ENCODE data around the gene CATSPER1. TPM values are rescaled to one million over a fixed set of nuclear protein-coding genes. Genes with fewer than 3 reads are reported as not detected.

The CATSPER1 gene
- total and polyA plus RNA-seq, 2 donors (not counting 3 experiments of a cell fraction or from before 2014, with no cell fraction given), result 0.68 to 1.0 TPM

- Histone ChIP-seq H3K36me3 (ENCODE audit: control insufficient read depth in 2 of 2, extremely low read depth in 1 of 2, insufficient read depth in 2 of 2, low read length in 2 of 2) (no peaks in the 10 kb centered on the region), H3K27ac (ENCODE audit: insufficient read depth, low read depth, low read length) (no peak overlapping the region), H3K4me3 (replicated peaks in 1 of 3; ENCODE audit: insufficient read depth in 1 of 3, low read depth in 1 of 3, low read length in 3 of 3) (no peak overlapping the region), H4K20me1 (replicated peaks; ENCODE audit: control insufficient read depth, extremely low read depth, insufficient read depth, low read length) (no peaks in the 10 kb centered on the region), H3K9me1 (replicated peaks; ENCODE audit: control insufficient read depth, extremely low read depth, insufficient read depth, low read length) (no peaks in the 10 kb centered on the region), H3K4me2 (ENCODE audit: insufficient read depth, low read length) (no peak overlapping the region), H3K27me3 (ENCODE audit: control insufficient read depth in 2 of 2, insufficient read depth in 2 of 2, low read length in 2 of 2) (peaks cover 1 to 2% of the 10 kb centered on the region in 2 experiments), H3K9me3 (replicated peaks; ENCODE audit: control insufficient read depth, insufficient read depth, low read length) (no peaks in the 10 kb centered on the region), H2AFZ (ENCODE audit: low read depth, low read length) (no peak overlapping the region), H3K4me1 (ENCODE audit: control insufficient read depth, extremely low read depth, insufficient read depth, low read length) (no peaks in the 10 kb centered on the region), H3K79me2 (ENCODE audit: control insufficient read depth, insufficient read depth, low read length) (no peaks in the 10 kb centered on the region), H3K9ac (replicated peaks; ENCODE audit: extremely low read depth, insufficient read depth, low read length) (no peak overlapping the region)
- no peak for DNase-seq (ENCODE audit: low read depth, low spot score)
- TF ChIP-seq EZH2 (IDR thresholded peaks at IDR 0.05; ENCODE audit: borderline replicate concordance, low read depth, low read length, severe bottlenecking) (no peak), MAX (IDR thresholded peaks at IDR 0.05; ENCODE audit: insufficient read depth, insufficient read length) (no peak), CTCF (IDR thresholded peaks at IDR 0.05; ENCODE audit: extremely low read depth in 1 of 2, insufficient read depth in 1 of 2, low read depth in 1 of 2, low read length in 2 of 2) (no peak), POLR2A (IDR thresholded peaks at IDR 0.05; ENCODE audit: low read depth, low read length) (no peak), JUN (IDR thresholded peaks at IDR 0.05; ENCODE audit: borderline replicate concordance, insufficient read depth, insufficient read length, low read depth) (no peak), POLR2AphosphoS5 (IDR thresholded peaks at IDR 0.05; ENCODE audit: insufficient read depth, low read depth, low read length) (no peak), FOS (IDR thresholded peaks at IDR 0.05; ENCODE audit: borderline replicate concordance, insufficient read depth, low read length) (no peak), GATA2 (IDR thresholded peaks at IDR 0.05; ENCODE audit: insufficient read depth, insufficient read length, low read depth, low read length) (no peak), MYC (IDR thresholded peaks at IDR 0.05; ENCODE audit: low read depth, low read length) (no peak)
- CTCF ChIA-PET, result no interaction called here
- no peak for FAIRE-seq
- POLR2A ChIA-PET, result no interaction called here
- dilution Hi-C loops (cut with MboI; ENCODE audit: extremely low pct_ligation_motif_present, low sequenced_read_pairs), result no loop called here
- intact Hi-C loops (cut with micrococcal nuclease), result no loop called here
- no TSS peak for BruUV-seq (replicated peaks)
Measured at GRCh38 chr11:66042227-66042995, 16.1 kb upstream of the CATSPER1 start.

Data from endothelial cell of umbilical vein (primary cell).